Stimulated activated CD8-positive, alpha-beta memory T cell treated with anti-CD3 and anti-CD28 coated beads, Interleukin-2, amount 100 ng/mL, for 1 hour (primary cell): ENCODE data around the gene WBP1L.

Source experiments
- DNase-seq, 2 donors: peaks; one replicate each; pipeline ENCODE4 v3.0.0-alpha.2; 2020; ENCODE audit warnings: low read depth in 2 of 2

WBP1L gene

DNA sequence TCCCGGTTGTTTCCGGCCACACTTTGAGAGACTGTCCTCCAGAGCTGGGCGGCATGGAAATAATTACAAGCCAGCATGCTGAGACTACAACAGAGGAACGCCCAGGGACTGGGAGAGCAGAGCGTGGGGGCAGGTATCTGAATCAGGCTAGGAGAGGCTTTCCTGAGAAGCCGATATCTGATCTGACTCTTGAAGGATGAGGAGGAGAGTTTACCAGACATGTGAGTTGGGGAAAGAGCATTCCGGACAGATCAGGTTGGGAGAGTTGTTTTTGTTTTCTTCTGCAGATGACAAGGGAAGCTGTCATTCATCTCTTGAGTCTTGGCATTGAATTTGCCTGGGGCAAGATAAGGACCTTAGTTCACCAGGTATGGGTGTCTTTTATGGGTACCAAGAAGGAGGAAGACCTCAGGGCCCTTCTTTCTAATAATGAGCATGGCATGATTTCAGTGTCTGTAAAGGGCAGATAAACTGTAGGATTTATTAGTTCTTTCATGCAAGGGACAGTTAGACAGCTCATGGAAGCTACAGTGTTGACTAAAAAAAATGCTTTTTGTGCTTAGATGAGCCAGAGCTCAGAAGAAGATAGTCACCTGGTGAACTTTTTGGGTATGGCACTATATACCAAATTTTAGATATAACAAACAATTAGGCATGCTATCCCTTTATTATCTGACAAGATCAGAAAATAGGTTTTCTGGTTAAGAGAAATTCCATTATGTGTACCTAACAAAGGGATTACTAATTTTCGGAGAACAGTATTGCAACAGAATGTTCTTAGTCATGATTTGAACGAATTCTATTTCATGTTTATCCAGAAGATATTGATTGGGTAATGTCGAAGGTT lies 36.2 kb downstream of the WBP1L start:
- no peak for DNase-seq

DNA sequence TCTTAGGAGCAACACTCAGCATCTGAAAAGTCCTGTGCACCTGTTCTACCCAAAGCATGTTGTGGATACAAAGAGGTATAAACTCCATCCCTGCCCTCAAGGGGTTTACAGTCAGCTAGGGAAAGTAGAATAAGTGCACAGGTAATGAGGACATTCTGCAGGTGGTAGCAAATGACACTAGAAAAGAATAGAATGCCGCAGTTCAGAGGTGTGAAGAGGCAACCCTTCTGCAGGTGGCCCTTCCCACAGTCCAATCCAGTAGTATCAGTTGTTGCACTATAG lies 36.7 kb downstream of the WBP1L start:
- no peak for DNase-seq

- no peak for DNase-seq
These were observed 37.6 kb downstream of the WBP1L start for GRCh38 chr10:102781090-102781920.

DNA sequence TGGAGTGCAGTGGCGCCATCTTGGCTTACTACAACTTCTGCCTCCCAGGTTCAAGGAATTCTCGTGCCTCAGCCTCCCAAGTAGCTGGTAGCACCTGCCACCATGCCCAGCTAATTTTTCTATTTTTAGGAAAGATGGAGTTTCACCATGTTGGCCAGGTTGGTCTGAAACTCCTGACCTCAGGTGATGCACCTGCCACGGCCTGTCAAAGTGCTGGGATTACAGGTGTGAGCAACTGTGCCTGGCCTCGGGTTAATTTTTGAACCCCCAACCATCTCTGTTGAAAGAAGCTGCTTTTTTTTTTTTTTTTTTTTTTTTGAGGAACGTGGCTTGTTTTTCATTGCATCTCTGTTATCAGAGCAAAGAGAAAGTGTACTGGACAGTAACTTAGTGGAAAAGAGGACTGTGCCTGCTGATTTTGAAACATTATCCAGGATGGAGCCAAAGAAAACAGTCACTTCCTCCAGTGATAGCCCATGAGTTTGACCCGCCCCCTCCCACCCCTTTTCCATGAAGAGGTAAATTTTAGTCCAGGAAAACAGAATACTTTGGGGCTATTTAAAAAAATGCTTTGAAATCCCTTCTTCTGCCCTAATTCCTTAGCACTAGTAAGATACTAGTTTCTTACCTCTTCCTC lies 38.3 kb downstream of the WBP1L start:
- no peak for DNase-seq

GRCh38 chr10:102782673-102783551 lies 39.2 kb downstream of the WBP1L start:
- no peak for DNase-seq

DNA sequence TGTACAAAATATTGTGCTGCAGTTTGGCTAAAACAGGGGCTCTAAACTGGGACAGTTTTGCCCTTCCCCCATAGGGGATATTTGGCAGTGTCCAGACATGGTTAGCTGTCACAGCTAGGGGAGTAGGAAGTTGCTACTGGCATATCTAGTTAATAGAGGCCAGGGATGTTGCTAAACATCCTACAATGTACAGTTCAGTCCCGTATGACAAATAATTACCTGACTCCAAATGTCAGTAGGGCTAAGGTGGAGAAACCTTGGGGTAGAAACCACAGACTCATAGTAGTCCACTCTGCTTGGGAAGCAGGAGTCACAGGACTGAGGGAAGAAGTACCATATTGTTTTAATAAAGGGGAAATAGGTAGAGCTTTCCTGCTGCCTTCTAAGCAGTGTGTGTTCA lies 39.8 kb downstream of the WBP1L start:
- DNase-seq, result no peak

DNA sequence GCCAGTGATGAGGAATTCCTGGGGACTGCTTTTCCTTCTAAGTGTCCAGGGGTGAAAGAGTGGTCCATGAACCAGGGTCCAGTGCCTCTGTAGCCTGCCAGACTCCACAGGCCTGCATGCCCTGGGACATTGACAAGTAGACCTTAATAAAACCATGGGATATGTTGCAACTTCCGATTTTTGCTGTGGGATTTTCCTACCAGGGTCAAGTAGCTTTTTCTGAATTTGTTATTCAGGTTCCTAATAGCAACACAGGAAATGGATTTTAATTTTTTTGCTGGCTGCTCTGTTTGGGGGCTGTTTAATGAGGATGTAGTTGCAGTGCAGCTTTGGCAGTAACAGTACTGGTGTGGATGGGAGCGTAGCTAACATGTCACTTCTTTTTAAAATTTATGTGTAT lies 42.1 kb downstream of the WBP1L start:
- no peak for DNase-seq

GRCh38 chr10:102791754-102792395 lies 48.1 kb downstream of the WBP1L start:
- DNase-seq, result no peak

DNA sequence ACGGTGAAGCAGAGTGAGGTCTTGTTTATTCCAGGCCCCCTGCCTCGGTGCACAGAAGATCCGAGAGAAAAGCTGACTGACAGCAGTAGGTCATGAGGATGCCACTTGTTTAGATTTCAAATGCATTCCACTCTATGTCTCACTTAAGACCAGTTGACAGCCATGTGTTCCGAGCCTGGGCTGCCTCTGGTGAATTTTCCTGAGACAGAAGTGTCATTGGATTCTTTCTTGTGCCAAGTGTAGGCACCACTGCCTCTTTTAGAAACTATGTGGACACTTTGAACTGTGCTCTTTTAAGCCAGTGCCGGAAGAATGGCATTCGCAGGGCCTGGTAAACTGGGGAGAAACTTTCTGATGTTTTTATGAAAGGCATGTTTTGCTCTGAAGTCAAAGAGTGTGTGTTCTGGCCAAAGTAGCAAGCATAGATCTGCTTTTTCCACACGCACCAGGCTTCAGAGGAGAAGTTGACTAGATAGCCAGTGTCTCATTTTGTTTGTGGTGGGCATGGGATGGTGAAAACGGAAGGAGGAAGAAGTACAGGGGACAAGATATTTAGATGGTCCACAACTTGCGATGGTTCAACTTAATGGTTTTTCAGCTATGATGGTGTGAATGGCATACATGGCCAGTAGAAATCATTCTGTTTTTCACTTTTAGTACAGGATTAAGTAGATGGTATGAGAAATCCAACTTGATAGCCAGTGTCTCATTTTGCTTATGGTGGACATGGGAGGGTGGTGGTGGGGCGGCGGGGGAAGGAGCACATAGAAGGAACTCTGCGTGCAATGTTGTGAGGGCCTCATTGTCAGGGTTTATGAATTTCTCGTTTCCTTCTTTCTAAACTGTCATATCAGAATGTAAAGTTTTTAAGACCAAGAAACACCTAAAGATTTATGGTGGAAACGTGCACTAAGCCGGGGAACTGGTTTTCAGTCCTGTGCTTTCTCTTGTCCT lies 52.0 kb downstream of the WBP1L start:
- DNase-seq, result no peak

DNA sequence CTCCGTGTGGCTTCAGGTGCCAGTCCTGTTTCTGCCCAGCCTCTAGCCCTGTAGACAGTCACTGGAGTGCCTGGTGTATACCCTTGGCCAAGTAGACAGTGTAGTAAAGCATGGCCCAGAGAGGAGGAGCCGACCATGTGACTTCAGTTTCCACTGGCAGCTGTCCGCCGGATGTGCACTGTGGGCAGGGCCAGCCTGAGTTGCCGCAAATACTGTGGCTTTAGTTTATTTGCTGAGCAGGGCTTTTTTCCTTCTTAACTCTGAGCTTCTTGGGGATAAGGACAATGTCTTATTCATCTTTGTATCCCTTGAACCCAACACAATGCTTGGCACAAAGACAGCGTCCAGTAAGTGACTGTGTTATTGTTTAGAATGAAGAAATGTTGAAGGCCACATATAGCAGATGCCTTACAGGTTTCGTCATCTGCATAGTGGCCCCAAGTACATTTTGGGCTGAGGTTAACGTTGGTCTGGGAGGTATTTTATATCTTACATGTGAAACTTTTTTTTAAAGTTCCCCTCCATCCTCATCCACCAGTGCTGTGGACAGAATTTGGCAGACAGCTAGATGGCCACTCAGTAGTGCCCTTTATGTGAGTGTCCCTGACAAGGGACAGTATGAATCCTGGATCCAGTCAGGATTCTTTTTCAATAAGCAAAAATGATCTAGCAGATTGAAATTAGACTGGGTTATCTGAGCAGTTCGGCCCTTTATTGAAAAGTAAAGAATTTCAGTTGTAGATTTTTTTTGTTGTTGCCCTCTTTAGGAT lies 52.8 kb downstream of the WBP1L start:
- peak; percentile 12 to 34 for DNase-seq

GRCh38 chr10:102799691-102800471 lies 56.1 kb downstream of the WBP1L start:
- no peak for DNase-seq

- no peak for DNase-seq
These were observed 57.0 kb downstream of the WBP1L start for GRCh38 chr10:102800611-102801335.

DNA sequence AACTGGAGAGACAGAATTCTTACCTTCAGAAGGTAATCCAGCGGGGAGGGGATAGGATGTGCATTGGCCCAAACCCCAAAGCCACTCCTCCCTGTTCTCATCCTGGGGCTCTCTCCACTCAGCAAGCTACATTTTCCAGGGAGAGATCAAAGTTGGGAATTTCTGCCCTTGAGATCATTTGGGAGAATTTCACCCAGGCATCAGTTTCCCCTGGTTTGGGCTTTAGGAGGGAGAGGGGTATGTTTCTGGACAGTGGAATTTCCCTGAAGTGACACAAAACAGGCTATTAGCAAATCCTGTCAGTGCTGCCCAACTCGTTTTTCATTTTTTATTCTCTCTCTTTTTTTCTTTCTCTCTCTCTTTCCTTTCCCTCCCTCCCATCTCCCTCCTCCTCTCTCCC lies 57.7 kb downstream of the WBP1L start:
- DNase-seq, result no peak

- no peak for DNase-seq
These were observed 58.2 kb downstream of the WBP1L start for GRCh38 chr10:102801978-102802377.

DNA sequence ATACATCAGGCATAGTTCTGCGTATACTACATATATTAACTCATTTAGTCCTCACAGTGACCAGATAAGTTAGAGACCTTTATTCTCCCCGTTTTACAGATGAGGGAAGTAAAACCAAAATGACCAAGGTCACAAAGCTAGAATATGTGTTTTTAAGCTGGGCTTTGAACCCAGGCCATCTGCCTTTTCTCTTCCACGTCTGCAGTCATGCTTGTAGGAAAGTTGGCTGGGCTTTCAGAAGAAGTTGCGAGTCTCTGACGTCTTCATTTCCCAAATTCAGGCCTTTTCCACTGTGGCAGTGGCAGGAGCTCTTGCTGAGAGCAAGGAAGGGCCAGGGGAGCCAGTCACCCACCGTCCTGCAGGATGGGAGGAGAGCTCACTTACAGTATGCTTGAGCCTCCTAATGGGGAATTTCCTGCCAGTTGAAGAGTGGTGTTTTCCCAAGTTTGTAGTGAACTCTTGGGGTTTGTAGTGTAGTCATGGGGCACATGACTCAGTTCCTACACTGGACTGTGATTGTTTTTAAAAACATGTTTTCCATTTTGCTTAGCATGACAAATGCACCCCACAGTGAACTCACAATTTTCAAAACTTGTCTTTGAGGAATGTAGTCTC lies 59.3 kb downstream of the WBP1L start:
- no peak for DNase-seq

- no peak for DNase-seq
These were observed 60.8 kb downstream of the WBP1L start for GRCh38 chr10:102804382-102805055.

DNA sequence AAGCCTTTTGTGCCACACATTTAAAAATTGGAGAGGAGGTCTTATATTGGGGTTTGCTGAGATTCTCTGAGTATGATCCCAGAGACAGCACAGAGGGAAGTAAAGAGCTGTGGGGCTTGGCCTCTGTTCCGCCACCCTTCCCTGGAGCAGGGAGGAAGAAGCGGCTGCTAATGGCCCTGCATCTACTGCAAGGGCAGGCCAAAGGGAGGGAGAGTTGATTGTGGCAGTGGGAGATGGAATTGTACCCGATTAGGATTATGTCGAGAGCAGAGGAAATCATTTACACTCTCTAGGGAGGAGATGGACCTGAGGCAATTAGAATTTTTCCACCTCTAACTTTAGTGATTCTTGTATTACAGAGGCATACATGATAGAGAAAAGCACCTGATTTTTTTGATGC lies 64.6 kb downstream of the WBP1L start:
- no peak for DNase-seq
